ENCODE measurements around the gene RINT1. TPM values are rescaled to one million over a fixed set of nuclear protein-coding genes. Genes with fewer than 3 reads are reported as not detected.

RINT1 gene
- total and polyA plus RNA-seq, 2 of the 13 experiments (the other 11 are each of a cell fraction or from before 2014, with no cell fraction given) = 14.7 to 19.3 TPM

- TF ChIP-seq POLR2AphosphoS5 (IDR thresholded peaks at IDR 0.05; ENCODE audit: low read depth, low read length) = no peak
- no peak for TF ChIP-seq ZNF549 (CRISPR knock-in tag; IDR thresholded peaks at IDR 0.05)
- 0 out of 2 replicates have a peak, but pooled peaks have one; percentile 36 for TF ChIP-seq RFXAP (CRISPR knock-in tag; IDR thresholded peaks at IDR 0.05; ENCODE audit: borderline replicate concordance)
- no peak for TF ChIP-seq PAXIP1 (CRISPR knock-in tag; conservative IDR thresholded peaks at IDR 0.05)
- no peak for TF ChIP-seq ZNF235 (CRISPR knock-in tag; IDR thresholded peaks at IDR 0.05; ENCODE audit: borderline replicate concordance)
- TF ChIP-seq ZBTB7B (CRISPR knock-in tag; IDR thresholded peaks at IDR 0.05) = no peak
- peak; percentile 31; the same call in 1 of the 2 replicates for TF ChIP-seq ZGPAT (CRISPR knock-in tag; IDR thresholded peaks at IDR 0.05)
- no peak for TF ChIP-seq MED13 (CRISPR knock-in tag; IDR thresholded peaks at IDR 0.05)
- TF ChIP-seq PBX2 (CRISPR knock-in tag; IDR thresholded peaks at IDR 0.05) = no peak
- TF ChIP-seq SAP130 (CRISPR knock-in tag; IDR thresholded peaks at IDR 0.05; ENCODE audit: low read depth) = peak; percentile 86
- no peak for TF ChIP-seq ZNF335 (CRISPR knock-in tag; IDR thresholded peaks at IDR 0.05)
- TF ChIP-seq TFAP4 (IDR thresholded peaks at IDR 0.05; ENCODE audit: borderline replicate concordance, low read depth) = peak; percentile 60; the same call in 1 of the 2 replicates
- peak; percentile 45; the same call in 1 of the 2 replicates for TF ChIP-seq DMAP1 (CRISPR knock-in tag; IDR thresholded peaks at IDR 0.05)
- TF ChIP-seq TFE3 (CRISPR knock-in tag; IDR thresholded peaks at IDR 0.05) = peak; percentile 68
- no peak for TF ChIP-seq ZBTB37 (CRISPR knock-in tag; IDR thresholded peaks at IDR 0.05)
- no peak for TF ChIP-seq ZNF207 (IDR thresholded peaks at IDR 0.05; ENCODE audit: borderline replicate concordance)
- TF ChIP-seq TBX3 (IDR thresholded peaks at IDR 0.05; ENCODE audit: borderline replicate concordance) = no peak
Measured at GRCh38 chr7:105581066-105581811, 49.2 kb downstream of the RINT1 start, which contains the start of gene EFCAB10 (continued).
